Astrocyte (in vitro differentiated cells and primary cell): ENCODE results near the gene EEF2KMT.

Source experiments
- EZH2 ChIP-seq: IDR thresholded peaks from 2 replicates; pipeline ENCODE4 v1.6.1; 2012; ENCODE audit warnings: mild to moderate bottlenecking, low read length, inconsistent platforms; ENCODE audit not compliant: insufficient read depth
- TF ChIP-seq, protein P1 (sequence below): IDR thresholded peaks from 2 replicates; pipeline ENCODE4 v1.5.1; 2011; ENCODE audit warnings: low read depth, mild to moderate bottlenecking, inconsistent platforms, low read length, moderate library complexity; ENCODE audit not compliant: insufficient read depth

DNA sequence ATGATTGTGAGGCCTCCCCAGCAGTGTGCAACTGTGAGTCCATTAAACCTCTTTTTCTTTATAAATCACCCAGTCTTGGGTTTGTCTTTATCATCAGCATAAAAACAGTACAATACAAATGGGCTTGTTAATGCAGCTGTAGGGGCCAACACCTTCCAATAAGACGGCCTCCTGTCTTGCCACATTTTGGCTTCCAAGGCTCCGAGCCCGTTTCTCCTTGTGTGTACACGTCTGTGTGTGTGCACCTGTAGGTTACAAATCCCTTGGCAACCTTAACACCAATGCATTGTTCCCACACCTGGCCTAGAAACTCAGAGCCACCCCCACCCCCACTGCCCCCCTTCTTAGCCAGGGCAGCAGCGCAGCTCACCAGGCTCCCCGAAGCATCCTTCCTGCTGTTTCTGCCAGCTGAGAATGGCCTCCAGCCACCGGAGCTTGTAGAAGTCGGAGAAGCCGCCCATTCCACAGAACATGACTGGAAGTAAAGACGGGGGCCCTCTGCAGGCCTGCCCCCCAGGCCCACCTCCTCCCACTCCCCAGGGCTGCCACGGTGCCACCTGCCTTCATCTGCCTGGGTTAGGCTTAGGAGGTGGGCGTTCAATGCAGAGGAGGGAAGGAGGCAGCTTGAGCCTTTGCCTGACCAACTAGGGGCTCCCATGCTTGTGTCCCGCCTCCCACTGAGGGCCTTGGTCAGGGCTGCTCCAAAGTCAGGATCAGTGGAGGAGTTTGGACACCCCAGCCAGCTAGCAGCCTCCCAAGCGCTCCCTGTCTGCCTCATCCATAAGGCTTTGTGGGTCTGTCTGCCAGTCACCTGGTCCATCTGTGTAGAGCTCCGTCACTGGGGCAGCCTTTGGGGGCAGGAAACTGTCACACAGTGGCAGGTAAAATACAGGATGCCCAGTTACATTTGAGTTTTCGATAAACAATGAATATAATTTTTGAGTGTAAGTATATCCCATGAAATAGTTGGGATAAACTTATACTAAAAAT, 42.4 kb downstream of the EEF2KMT start:
- TF ChIP-seq, protein P1, sequence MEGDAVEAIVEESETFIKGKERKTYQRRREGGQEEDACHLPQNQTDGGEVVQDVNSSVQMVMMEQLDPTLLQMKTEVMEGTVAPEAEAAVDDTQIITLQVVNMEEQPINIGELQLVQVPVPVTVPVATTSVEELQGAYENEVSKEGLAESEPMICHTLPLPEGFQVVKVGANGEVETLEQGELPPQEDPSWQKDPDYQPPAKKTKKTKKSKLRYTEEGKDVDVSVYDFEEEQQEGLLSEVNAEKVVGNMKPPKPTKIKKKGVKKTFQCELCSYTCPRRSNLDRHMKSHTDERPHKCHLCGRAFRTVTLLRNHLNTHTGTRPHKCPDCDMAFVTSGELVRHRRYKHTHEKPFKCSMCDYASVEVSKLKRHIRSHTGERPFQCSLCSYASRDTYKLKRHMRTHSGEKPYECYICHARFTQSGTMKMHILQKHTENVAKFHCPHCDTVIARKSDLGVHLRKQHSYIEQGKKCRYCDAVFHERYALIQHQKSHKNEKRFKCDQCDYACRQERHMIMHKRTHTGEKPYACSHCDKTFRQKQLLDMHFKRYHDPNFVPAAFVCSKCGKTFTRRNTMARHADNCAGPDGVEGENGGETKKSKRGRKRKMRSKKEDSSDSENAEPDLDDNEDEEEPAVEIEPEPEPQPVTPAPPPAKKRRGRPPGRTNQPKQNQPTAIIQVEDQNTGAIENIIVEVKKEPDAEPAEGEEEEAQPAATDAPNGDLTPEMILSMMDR = no peak
- TF ChIP-seq EZH2 = no peak
